Stomach (tissue), 9 donors: ENCODE measurements around the gene WNT5B. TPM values are rescaled to one million over a fixed set of nuclear protein-coding genes. Genes with fewer than 3 reads are reported as not detected.

Experiments
- DNase-seq, 2 donors: peaks; one replicate each; pipeline versions ENCODE4 v3.0.0 to v3.0.0-alpha.2; 2013 to 2019
- H3K27ac ChIP-seq, 5 donors: fragments of 200-600 bp in 4 of 5; sonication (generic) in 4 of 5; one replicate each; pipeline ENCODE4 v1.5.1; 2013 to 2019; ENCODE audit warnings: mild to moderate bottlenecking in 1 of 5, moderate library complexity in 1 of 5
- H3K27me3 ChIP-seq, 3 donors: fragments of 200-600 bp; sonication (generic); one replicate each; pipeline ENCODE4 v1.5.1; 2017 to 2019; ENCODE audit warnings: mixed run types in 1 of 3
- H3K36me3 ChIP-seq, 4 donors: fragments of 200-600 bp; sonication (generic); 1 replicate in 3 of 4; 2 replicates in 1 of 4; pipeline ENCODE4 v1.5.1; 2016 to 2019
- H3K4me1 ChIP-seq, 4 donors: fragments of 200-600 bp; sonication (generic); one replicate each; pipeline ENCODE4 v1.5.1; 2016 to 2019
- H3K4me3 ChIP-seq, 4 donors: fragments of 200-600 bp; sonication (generic) in 3 of 4; one replicate each; pipeline ENCODE4 v1.5.1; 2016 to 2019; ENCODE audit warnings: mild to moderate bottlenecking in 1 of 4
- H3K9me3 ChIP-seq, 4 donors: fragments of 200-600 bp; sonication (generic); one replicate each; pipeline ENCODE4 v1.5.1; 2016 to 2019
- CTCF ChIP-seq, 7 experiments: fragments of 450-650 bp in 4 of 7; fragments of 200-600 bp in 3 of 7; sonication (generic) in 3 of 7; IDR thresholded peaks; one replicate each; pipeline ENCODE4 v1.5.1; 2016 to 2019; ENCODE audit warnings: antibody characterized with exemption in 7 of 7, control low read depth in 2 of 7, mild to moderate bottlenecking in 1 of 7
- EP300 ChIP-seq: sonication (generic); formaldehyde crosslinking; IDR thresholded peaks from one replicate; pipeline ENCODE4 v1.6.1; 2017; ENCODE audit warnings: antibody characterized with exemption
- POLR2A ChIP-seq, 4 donors: fragments of 450-650 bp; IDR thresholded peaks; one replicate each; pipeline ENCODE4 v1.6.1; 2016; ENCODE audit warnings: antibody characterized with exemption in 4 of 4, control low read depth in 2 of 4, mild to moderate bottlenecking in 1 of 4, moderate library complexity in 1 of 4
- POLR2AphosphoS5 ChIP-seq, 3 donors: sonication (generic); formaldehyde crosslinking; IDR thresholded peaks; one replicate each; pipeline ENCODE4 v1.6.1; 2016; ENCODE audit warnings: antibody characterized with exemption in 3 of 3
- WGBS, 5 donors: extraction: QIAGEN DNeasy Blood & Tissue Kit in 3 of 5; methylation state at CpG; one replicate each; pipeline versions ENCODE4 v1.1.5 to v1.1.7; 2013 to 2018; 5-methylcytosine and 5-hydroxymethylcytosine counted together
- intact Hi-C: fragments of 100-400 bp; cut with DNase I; formaldehyde crosslinking; loops from one replicate; pipeline ENCODE4 v1.15.1; 2023; ENCODE audit warnings: low total_unique reads
- polyA plus RNA-seq, 3 donors: library from polyadenylated mRNA; stranded (reverse); fragments of 200-250 nt; gene quantifications; one replicate each; pipeline ENCODE4 v1.2.3, GENCODE V29; 2013
- total RNA-seq, 5 donors: library from RNA; depleted of rRNA; stranded (reverse); fragments of >200 nt; gene quantifications; one replicate each; pipeline versions ENCODE4 v1.1.0 to v1.2.3, GENCODE V29; 2014 to 2016
- donor health status: healthy with polysubstance abuse.
- donor health status: Bipolar disorder and iron deficiency.
- donor health status: healthy.

WNT5B gene
- total and polyA plus RNA-seq, 8 donors, result 0.45 to 22.3 (median 7.4) TPM

- Histone ChIP-seq H3K9me3 (no peaks in the 10 kb centered on the region), H3K36me3 (no peaks in the 10 kb centered on the region), H3K27ac (peak overlapping the region; percentile 80 to 96 (median 84)), H3K4me1 (peaks cover 34 to 68% (median 54%) of the 10 kb centered on the region in 4 donors), H3K4me3 (peak overlapping the region; percentile 22 to 37 (median 30)), H3K27me3 (no peaks in the 10 kb centered on the region)
- intact Hi-C loops, result no loop called here
- peak; percentile 73 to 91 for DNase-seq
- TF ChIP-seq CTCF (IDR thresholded peaks at IDR 0.05) (peak in 3 of 7 experiments; percentile 26 to 61 (median 53)), POLR2AphosphoS5 (IDR thresholded peaks at IDR 0.05) (no peak), POLR2A (IDR thresholded peaks at IDR 0.05) (no peak), EP300 (no peak)
- 25 to 50% (median 31%) methylated on average over 26 to 46 of the region's 46 CpGs for WGBS, 5 donors
These were observed 33.9 kb downstream of the WNT5B start for GRCh38 chr12:1662761-1663439.

- peak overlapping the region; percentile 80 to 96 (median 84) for H3K27ac ChIP-seq
- no peaks in the 10 kb centered on the region for H3K9me3 ChIP-seq
- WGBS, 5 donors, result 84 to 92% (median 88%) methylated on average over 11 of the region's 11 CpGs
- intact Hi-C loops, result no loop called here
- H3K27me3 ChIP-seq, result no peaks in the 10 kb centered on the region
- no peak overlapping the region for H3K4me3 ChIP-seq
- DNase-seq, result no peak
- TF ChIP-seq POLR2AphosphoS5 (IDR thresholded peaks at IDR 0.05), result no peak
- TF ChIP-seq EP300, result no peak
- TF ChIP-seq CTCF (IDR thresholded peaks at IDR 0.05), result no peak
- H3K36me3 ChIP-seq, result no peaks in the 10 kb centered on the region
- peaks cover 34 to 62% (median 48%) of the 10 kb centered on the region in 4 donors for H3K4me1 ChIP-seq
These were observed 34.6 kb downstream of the WNT5B start for GRCh38 chr12:1663440-1664132.

- Histone ChIP-seq H3K36me3 (no peaks in the 10 kb centered on the region), H3K27ac (peak overlapping the region in 4 of 5 donors; percentile 28 to 66 (median 56)), H3K9me3 (no peaks in the 10 kb centered on the region), H3K4me3 (no peak overlapping the region), H3K4me1 (peaks cover 22 to 63% (median 50%) of the 10 kb centered on the region in 4 donors), H3K27me3 (no peaks in the 10 kb centered on the region)
- TF ChIP-seq POLR2A (IDR thresholded peaks at IDR 0.05), result no peak
- TF ChIP-seq POLR2AphosphoS5 (IDR thresholded peaks at IDR 0.05), result no peak
- no peak for TF ChIP-seq CTCF (IDR thresholded peaks at IDR 0.05)
- TF ChIP-seq EP300, result no peak
- intact Hi-C loops, result no loop called here
- DNase-seq, result no peak
- WGBS, 5 donors, result 73 to 86% (median 78%) methylated on average over 2 of the region's 2 CpGs
These were observed 36.3 kb downstream of the WNT5B start for GRCh38 chr12:1665366-1665765.

GRCh38 chr12:1666215-1666614, 37.2 kb downstream of the WNT5B start:
- no peaks in the 10 kb centered on the region for H3K9me3 ChIP-seq
- WGBS, 5 donors, result 21 to 46% (median 34%) methylated on average over 5 of the region's 5 CpGs
- no peak for TF ChIP-seq POLR2A (IDR thresholded peaks at IDR 0.05)
- TF ChIP-seq EP300, result no peak
- TF ChIP-seq POLR2AphosphoS5 (IDR thresholded peaks at IDR 0.05), result no peak
- peak in 1 of 7 experiments; percentile 7 for TF ChIP-seq CTCF (IDR thresholded peaks at IDR 0.05)
- H3K4me3 ChIP-seq, result no peak overlapping the region
- DNase-seq, result peak in 1 of 2 donors; percentile 40
- H3K27ac ChIP-seq, result peak overlapping the region in 4 of 5 donors; percentile 71 to 88 (median 74)
- H3K36me3 ChIP-seq, result no peaks in the 10 kb centered on the region
- intact Hi-C loops, result no loop called here
- no peaks in the 10 kb centered on the region for H3K27me3 ChIP-seq
- peaks cover 17 to 63% (median 48%) of the 10 kb centered on the region in 4 donors for H3K4me1 ChIP-seq
